ENCODE measurements around the gene SSTR5.

GRCh38 chr16:1035066-1035415 lies 37.5 kb upstream of the SSTR5 start:
- no peak for TF ChIP-seq EZH2 (IDR thresholded peaks at IDR 0.05; ENCODE audit: borderline replicate concordance)
- no peak for TF ChIP-seq CTCF (IDR thresholded peaks at IDR 0.05; ENCODE audit: poor library complexity)
- TF ChIP-seq EZH2phosphoT487 (IDR thresholded peaks at IDR 0.05; ENCODE audit: low read depth, severe bottlenecking, unreplicated experiment) = no peak

All from hepatocyte (in vitro differentiated cells).